ENCODE data around the gene FAM3D. TPM values are rescaled to one million over a fixed set of nuclear protein-coding genes. Genes with fewer than 3 reads are reported as not detected.

FAM3D gene
- total RNA-seq, 1 experiment from 2014 or later, result not detected

- no peak for DNase-seq (ENCODE audit: low read depth, low spot score)
These were observed 15.3 kb upstream of the FAM3D start for GRCh38 chr3:58681863-58682262.

GRCh38 chr3:58680879-58681525 lies 14.4 kb upstream of the FAM3D start:
- H3K27ac ChIP-seq (ENCODE audit: low read length), result no peak overlapping the region
- H3K36me3 ChIP-seq (ENCODE audit: control insufficient read depth, insufficient read depth, low read length), result no peaks in the 10 kb centered on the region
- DNase-seq (ENCODE audit: low read depth, low spot score) (no peak), ATAC-seq (no peak)
- no peak overlapping the region for H3K4me3 ChIP-seq (ENCODE audit: low read depth in 2 of 2, low read length in 2 of 2)
- H3K27me3 ChIP-seq (ENCODE audit: control insufficient read depth, insufficient read depth, low read length), result no peaks in the 10 kb centered on the region
- no peaks in the 10 kb centered on the region for H3K4me1 ChIP-seq (ENCODE audit: control insufficient read depth, insufficient read depth, low read length)
- intact Hi-C loops (cut with micrococcal nuclease; ENCODE audit: unreplicated experiment), result no loop called here
- TF ChIP-seq POLR2AphosphoS5 (IDR thresholded peaks at IDR 0.05; ENCODE audit: low read depth, low read length) (no peak), CTCF (IDR thresholded peaks at IDR 0.05) (no peak), TCF7L2 (IDR thresholded peaks at IDR 0.05; ENCODE audit: low read depth, low read length) (no peak), SIN3A (IDR thresholded peaks at IDR 0.05; ENCODE audit: borderline replicate concordance, insufficient read depth, low read depth, low read length) (no peak)
- no peaks in the 10 kb centered on the region for H3K9me3 ChIP-seq (ENCODE audit: control insufficient read depth, insufficient read depth, low read depth, low read length)
- in situ Hi-C loops (cut with HindIII; ENCODE audit: low pct_unique_long_range_greater_than_20kb, low sequenced_read_pairs), result no loop called here
- no TSS peak for BruUV-seq (replicated peaks)
- CTCF ChIA-PET, result no interaction called here
- POLR2A ChIA-PET, result no interaction called here

More at GRCh38 chr3:58681863-58682262, 15.3 kb upstream of the FAM3D start:
- intact Hi-C loops (cut with micrococcal nuclease; ENCODE audit: unreplicated experiment) (no loop called here), in situ Hi-C loops (cut with HindIII; ENCODE audit: low pct_unique_long_range_greater_than_20kb, low sequenced_read_pairs) (no loop called here)
- no peak for TF ChIP-seq TCF7L2 (IDR thresholded peaks at IDR 0.05; ENCODE audit: low read depth, low read length)
- no peak for TF ChIP-seq POLR2AphosphoS5 (IDR thresholded peaks at IDR 0.05; ENCODE audit: low read depth, low read length)
- TF ChIP-seq SIN3A (IDR thresholded peaks at IDR 0.05; ENCODE audit: borderline replicate concordance, insufficient read depth, low read depth, low read length), result no peak
- no peak for TF ChIP-seq REST (IDR thresholded peaks at IDR 0.05; ENCODE audit: insufficient read depth in 1 of 2, low read depth in 2 of 2, low read length in 1 of 2)
- TF ChIP-seq CTCF (IDR thresholded peaks at IDR 0.05), result no peak
- POLR2A ChIA-PET, result no interaction called here
- H3K27me3 ChIP-seq (ENCODE audit: control insufficient read depth, insufficient read depth, low read length), result no peaks in the 10 kb centered on the region
- H3K27ac ChIP-seq (ENCODE audit: low read length), result no peak overlapping the region
- ATAC-seq, result no peak
- H3K36me3 ChIP-seq (ENCODE audit: control insufficient read depth, insufficient read depth, low read length), result no peaks in the 10 kb centered on the region
- CTCF ChIA-PET, result no interaction called here
- H3K9me3 ChIP-seq (ENCODE audit: control insufficient read depth, insufficient read depth, low read depth, low read length), result no peaks in the 10 kb centered on the region
- no peaks in the 10 kb centered on the region for H3K4me1 ChIP-seq (ENCODE audit: control insufficient read depth, insufficient read depth, low read length)
- no peak overlapping the region for H3K4me3 ChIP-seq (ENCODE audit: low read depth in 2 of 2, low read length in 2 of 2)
- no TSS peak for BruUV-seq (replicated peaks)

Data from Panc1 (cell line).